Measurements from ENCODE around the gene TRAT1.

Gene TRAT1

DNA sequence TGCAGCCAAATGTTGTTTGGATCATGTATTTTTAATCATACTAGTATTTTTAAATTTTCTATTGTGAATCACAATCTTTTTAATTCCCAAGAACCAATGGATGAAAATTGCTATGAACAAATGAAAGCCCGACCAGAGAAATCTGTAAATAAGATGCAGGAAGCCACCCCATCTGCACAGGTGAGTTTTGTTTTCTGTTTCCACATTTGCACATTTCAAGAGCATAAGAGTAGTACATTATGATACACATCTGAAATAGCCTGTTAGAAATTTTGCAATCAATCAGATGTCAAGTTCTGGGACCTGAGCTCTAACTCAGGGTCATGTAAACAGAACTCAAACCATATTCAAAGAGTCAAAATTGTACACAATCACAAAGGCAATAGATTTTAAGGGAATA is 26.5 kb downstream of the TRAT1 start:
- H3K4me3 ChIP-seq (ENCODE audit: low read depth, low read length) = no peak overlapping the region
- TF ChIP-seq, protein P1, sequence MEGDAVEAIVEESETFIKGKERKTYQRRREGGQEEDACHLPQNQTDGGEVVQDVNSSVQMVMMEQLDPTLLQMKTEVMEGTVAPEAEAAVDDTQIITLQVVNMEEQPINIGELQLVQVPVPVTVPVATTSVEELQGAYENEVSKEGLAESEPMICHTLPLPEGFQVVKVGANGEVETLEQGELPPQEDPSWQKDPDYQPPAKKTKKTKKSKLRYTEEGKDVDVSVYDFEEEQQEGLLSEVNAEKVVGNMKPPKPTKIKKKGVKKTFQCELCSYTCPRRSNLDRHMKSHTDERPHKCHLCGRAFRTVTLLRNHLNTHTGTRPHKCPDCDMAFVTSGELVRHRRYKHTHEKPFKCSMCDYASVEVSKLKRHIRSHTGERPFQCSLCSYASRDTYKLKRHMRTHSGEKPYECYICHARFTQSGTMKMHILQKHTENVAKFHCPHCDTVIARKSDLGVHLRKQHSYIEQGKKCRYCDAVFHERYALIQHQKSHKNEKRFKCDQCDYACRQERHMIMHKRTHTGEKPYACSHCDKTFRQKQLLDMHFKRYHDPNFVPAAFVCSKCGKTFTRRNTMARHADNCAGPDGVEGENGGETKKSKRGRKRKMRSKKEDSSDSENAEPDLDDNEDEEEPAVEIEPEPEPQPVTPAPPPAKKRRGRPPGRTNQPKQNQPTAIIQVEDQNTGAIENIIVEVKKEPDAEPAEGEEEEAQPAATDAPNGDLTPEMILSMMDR (IDR thresholded peaks at IDR 0.05; ENCODE audit: borderline replicate concordance, insufficient read depth, low read depth, low read length) = no peak

DNA sequence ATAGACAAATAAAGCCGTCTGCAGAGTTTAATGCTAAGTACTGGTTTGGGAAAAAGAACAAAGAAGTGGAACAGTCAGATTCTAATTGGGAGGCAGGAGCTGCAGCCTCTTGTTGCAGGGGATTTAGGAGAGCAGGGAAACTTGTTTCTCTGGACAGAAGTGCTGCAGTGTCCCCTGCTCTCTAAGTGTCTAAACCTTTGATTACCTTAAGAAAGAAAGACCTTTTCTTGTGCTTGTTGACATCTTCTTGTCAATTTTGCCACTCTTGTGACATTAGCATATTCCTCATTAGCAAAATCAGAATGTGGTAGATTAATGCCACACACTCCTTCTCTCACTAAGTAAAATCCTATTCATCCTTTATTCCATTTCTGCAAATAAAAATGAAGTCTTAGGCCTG is 38.8 kb downstream of the TRAT1 start:
- H3K4me3 ChIP-seq (ENCODE audit: low read depth, low read length) = no peak overlapping the region

DNA sequence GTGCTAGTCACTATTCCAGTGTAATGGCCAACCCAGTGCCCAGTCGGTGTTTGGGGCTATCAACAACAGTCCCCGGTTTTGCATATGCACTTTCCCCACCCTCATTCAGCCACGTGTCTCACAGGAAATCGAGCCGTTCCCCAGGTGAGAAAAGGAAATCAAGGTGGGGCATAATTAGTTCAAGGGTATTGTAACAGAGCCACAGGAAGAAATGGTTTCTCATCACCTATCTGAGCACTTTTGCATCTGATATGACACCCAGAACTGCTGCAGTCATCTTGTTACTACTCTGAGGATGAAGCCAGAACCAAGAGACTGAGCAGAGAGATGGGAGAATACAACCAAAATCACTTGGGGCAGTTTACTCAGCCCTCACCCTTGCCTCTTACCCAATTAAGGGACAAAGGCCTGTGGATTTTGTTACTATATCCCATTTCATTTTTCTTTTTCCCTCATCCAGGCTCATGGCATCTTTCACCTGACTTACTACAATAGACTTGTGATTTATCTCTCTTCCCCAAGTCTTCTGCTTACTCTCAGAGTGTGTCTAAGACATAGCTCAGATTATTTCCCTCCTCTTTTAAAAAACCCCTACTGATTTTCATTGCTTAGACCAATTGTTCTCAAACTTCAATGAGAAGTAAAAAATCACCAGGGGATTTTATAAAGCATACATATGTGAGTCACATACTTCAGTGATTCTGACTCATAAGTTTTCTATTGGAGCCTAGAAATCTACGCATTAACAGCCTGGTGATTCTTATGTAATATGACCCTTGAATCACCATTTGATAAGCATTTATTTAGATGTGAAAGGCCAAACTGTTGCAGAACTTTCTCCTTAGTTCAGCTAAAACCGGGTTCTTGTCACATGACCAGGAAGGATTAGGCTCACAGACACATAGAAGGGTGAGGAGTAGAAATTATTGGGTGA is 40.5 kb downstream of the TRAT1 start:
- no peak overlapping the region for H3K4me3 ChIP-seq (ENCODE audit: low read depth, low read length)
- TF ChIP-seq, protein P1 (IDR thresholded peaks at IDR 0.05; ENCODE audit: borderline replicate concordance, insufficient read depth, low read depth, low read length) = no peak

More for the DNA sequence above, 38.8 kb downstream of the TRAT1 start:
- TF ChIP-seq, protein P1 (IDR thresholded peaks at IDR 0.05; ENCODE audit: borderline replicate concordance, insufficient read depth, low read depth, low read length) = no peak

DNA sequence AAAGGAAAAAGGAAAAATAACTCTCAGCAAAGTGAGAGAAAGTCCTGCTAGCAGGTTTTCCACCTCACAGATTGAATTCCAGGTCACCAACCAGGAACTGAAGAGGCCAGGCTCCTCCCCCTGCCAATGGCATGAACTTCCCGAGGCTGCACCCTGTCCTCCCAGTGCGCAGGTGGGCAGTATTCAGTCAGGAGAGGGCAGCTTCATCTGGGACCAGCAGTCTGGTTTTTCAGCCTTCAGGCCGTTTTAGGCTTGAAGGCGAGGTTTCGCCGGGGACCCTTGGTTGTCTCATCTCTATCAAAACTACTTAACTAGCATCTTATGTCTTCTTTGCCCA is 41.2 kb downstream of the TRAT1 start:
- TF ChIP-seq, protein P1 (IDR thresholded peaks at IDR 0.05; ENCODE audit: borderline replicate concordance, insufficient read depth, low read depth, low read length) = no peak
- H3K4me3 ChIP-seq (ENCODE audit: low read depth, low read length) = no peak overlapping the region

DNA sequence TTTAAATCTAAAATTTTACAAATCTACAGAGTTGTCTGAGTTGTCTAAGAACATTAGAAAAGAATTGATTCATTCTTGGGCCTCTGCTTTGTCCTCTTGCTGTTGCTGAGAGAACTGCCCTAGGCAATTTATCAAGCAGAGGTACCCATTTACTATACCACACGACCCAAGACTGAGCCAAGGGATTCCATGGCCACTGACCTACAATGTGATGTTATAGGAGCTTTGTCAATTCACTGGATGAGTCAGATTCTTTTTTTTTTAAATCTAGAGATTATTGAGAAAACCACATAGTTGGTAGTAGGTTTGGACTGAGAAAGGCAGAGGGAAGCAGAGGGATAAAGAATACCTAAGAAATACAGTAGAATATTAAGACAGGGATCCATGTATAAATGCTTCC is 55.3 kb downstream of the TRAT1 start:
- TF ChIP-seq, protein P1 (IDR thresholded peaks at IDR 0.05; ENCODE audit: borderline replicate concordance, insufficient read depth, low read depth, low read length) = no peak
- H3K4me3 ChIP-seq (ENCODE audit: low read depth, low read length) = no peak overlapping the region

DNA sequence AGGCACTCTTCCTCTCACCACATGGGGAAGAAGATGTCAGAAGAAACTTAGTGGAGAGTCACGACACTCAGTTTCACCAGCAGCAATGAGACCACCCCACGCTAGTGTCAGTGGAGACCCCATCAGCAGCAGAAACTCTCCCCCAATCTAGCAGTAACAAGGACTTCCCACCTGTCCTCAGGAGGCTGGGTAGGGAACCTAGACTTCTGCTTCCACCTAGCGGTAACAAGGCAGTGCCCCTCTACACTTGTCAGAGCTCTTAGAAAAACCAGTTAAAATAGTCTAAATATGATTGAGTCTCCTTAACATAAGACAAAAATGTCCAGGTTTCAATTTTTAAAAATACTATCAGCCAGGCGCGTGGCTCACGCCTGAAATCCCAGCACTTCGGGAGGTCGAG is 57.3 kb downstream of the TRAT1 start:
- TF ChIP-seq, protein P1 (IDR thresholded peaks at IDR 0.05; ENCODE audit: borderline replicate concordance, insufficient read depth, low read depth, low read length) = peak; percentile 21; the same call in 1 of the 2 replicates
- no peak overlapping the region for H3K4me3 ChIP-seq (ENCODE audit: low read depth, low read length)

DNA sequence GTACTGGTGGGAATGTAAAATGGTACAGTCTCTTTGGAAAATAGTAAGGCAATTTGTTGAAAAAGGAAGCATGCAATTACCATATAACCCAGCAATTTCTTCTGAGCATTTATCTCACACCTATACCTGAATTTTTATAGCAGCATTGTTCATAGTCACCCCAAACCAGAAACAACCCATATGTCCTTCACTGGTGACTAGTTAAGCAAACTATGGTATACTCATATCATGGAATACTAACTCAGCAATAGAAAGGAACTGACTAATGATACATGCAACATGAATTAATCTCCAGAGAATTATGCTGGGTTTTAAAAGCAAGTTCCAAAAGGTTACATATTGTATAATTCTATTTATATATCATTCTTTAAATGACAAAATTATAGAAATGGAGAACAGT is 60.2 kb downstream of the TRAT1 start:
- no peak overlapping the region for H3K4me3 ChIP-seq (ENCODE audit: low read depth, low read length)
- TF ChIP-seq, protein P1 (IDR thresholded peaks at IDR 0.05; ENCODE audit: borderline replicate concordance, insufficient read depth, low read depth, low read length) = no peak

Data from GM12875 (cell line).